Ureter (tissue), 1 donor: ENCODE data around the gene HOXC12. TPM values are rescaled to one million over a fixed set of nuclear protein-coding genes. Genes with fewer than 3 reads are reported as not detected.

ENCODE experiments used
- DNase-seq: peaks from one replicate; pipeline ENCODE4 v3.0.0-alpha.2; 2020; ENCODE audit warnings: low spot score
- total RNA-seq: library from RNA; stranded (reverse); gene quantifications from one replicate; pipeline ENCODE4 v1.2.4, GENCODE V29; 2023
- donor health status: DM: yes; HTN: yes; CAD: no.

HOXC12 gene
- total RNA-seq, 1 donor from 2014 or later, result not detected

DNA sequence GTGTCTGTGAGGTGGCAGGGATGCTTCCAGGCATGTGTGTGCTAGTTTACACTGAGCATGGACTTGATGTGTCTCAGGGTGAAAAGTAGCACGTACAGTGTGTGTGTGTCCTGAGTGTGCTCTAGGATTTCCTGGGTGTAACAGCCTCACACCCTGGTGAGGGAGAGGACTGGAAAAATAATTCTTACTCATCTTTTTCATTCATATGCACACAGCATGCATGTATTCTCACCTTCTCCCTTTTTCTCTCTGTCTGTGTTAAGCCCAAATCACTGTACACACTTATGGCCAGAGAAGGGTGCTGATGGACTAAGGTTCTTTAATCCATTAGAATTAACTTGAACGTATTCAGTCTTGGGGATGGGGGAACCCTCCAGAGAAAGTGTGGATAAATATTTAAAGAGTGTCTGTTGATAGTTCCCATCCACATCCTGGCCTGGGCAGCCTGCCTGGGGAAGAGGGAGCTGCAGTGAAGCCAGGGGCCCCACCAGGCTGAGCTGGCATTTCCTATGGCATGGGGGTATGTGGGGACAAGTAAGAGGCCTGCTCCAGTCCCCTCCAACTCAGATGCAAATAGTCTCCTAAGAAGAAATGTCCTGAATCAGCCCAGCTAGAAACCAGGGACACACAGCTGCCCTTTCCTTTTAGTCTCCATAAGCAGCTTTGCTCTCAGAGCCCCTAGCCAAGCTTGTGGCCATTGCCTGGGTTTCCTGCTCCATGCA lies 53.0 kb downstream of the HOXC12 start:
- DNase-seq, result no peak

DNA sequence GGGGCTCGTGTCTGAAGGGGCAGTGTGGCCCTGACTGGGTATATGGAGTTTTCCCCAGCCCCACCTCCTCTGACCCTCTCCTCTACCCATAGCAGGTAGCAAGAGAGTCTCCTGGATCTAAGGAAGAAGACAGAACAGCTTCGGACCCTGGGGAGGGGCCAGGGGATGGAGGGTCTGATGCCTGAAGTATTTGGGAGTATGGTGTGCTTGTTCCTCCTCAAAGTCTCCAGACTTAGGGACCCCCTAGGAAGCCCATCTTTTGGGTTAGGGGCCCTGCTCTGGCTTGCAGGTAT lies 53.5 kb downstream of the HOXC12 start:
- no peak for DNase-seq

Other genes with a start within 250 kb of the HOXC12 start
- gene CALCOCO1, start 227.5 kb upstream of the HOXC12 start, total RNA-seq, result 111 TPM
- not detected for gene CISTR, start 202.9 kb upstream of the HOXC12 start, total RNA-seq
- gene HOXC13, start 16.1 kb upstream of the HOXC12 start, total RNA-seq, result 0.21 TPM
- 1.7 TPM for gene HOXC11, start 18.2 kb downstream of the HOXC12 start, total RNA-seq
- gene HOTAIR, start 20.1 kb downstream of the HOXC12 start, total RNA-seq, result 6.6 TPM
- 8.5 TPM for gene HOXC10, start 30.2 kb downstream of the HOXC12 start, total RNA-seq
- gene HOXC9, start 45.3 kb downstream of the HOXC12 start, total RNA-seq, result 1.7 TPM
- 1.5 TPM for gene HOXC8, start 54.1 kb downstream of the HOXC12 start, total RNA-seq
- gene HOXC6, start 73.5 kb downstream of the HOXC12 start, total RNA-seq, result 2.3 TPM
- gene HOXC5, start 78.1 kb downstream of the HOXC12 start, total RNA-seq, result 1.7 TPM
- gene HOXC4, start 98.9 kb downstream of the HOXC12 start, total RNA-seq, result 3.5 TPM
- gene SMUG1, start 234.1 kb downstream of the HOXC12 start, total RNA-seq, result 24.5 TPM